ENCODE results near the gene HYAL2.

DNA sequence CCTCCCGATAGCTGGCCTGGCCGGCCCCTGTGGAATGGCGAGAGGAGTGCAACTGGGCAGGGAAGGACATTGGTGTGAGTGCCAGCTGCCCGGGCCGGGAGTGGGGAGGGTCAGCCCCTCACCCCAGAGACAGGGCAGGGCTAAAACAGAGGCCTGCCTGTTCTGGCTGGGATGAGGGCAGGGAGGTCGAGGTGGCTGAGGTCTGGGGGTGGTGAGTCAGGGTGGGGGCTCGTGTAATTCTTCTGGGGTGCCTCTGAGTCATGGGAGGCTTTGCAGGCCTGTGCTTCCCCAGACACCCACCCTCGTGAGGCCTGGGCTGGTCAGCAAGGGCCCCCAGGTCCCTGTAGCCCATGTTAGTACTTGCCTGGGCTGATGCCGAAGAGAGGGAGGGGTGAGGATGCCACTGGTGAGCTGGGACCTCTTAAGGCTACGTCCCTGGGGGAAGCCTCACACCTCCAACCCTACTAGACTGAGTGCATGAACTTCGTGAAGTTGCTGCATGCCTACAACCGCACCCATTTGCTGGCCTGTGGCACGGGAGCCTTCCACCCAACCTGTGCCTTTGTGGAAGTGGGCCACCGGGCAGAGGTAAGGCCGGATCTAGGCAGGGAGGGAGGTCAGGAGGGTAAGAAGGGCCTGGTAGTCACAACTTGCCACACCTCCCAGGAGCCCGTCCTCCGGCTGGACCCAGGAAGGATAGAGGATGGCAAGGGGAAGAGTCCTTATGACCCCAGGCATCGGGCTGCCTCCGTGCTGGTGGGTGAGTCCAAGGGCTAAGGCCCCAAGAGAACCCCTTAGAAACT lies 51.9 kb downstream of the HYAL2 start:
- TF ChIP-seq, protein P1, sequence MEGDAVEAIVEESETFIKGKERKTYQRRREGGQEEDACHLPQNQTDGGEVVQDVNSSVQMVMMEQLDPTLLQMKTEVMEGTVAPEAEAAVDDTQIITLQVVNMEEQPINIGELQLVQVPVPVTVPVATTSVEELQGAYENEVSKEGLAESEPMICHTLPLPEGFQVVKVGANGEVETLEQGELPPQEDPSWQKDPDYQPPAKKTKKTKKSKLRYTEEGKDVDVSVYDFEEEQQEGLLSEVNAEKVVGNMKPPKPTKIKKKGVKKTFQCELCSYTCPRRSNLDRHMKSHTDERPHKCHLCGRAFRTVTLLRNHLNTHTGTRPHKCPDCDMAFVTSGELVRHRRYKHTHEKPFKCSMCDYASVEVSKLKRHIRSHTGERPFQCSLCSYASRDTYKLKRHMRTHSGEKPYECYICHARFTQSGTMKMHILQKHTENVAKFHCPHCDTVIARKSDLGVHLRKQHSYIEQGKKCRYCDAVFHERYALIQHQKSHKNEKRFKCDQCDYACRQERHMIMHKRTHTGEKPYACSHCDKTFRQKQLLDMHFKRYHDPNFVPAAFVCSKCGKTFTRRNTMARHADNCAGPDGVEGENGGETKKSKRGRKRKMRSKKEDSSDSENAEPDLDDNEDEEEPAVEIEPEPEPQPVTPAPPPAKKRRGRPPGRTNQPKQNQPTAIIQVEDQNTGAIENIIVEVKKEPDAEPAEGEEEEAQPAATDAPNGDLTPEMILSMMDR (IDR thresholded peaks at IDR 0.05; ENCODE audit: borderline replicate concordance, extremely low read depth, low read length, poor library complexity, severe bottlenecking) = no peak
- TF ChIP-seq EZH2 (IDR thresholded peaks at IDR 0.05; ENCODE audit: borderline replicate concordance, low read depth, low read length, severe bottlenecking) = no peak
